Esophagus muscularis mucosa (tissue), 4 donors: Measurements from ENCODE around the gene SMAD2. TPM values are rescaled to one million over a fixed set of nuclear protein-coding genes. Genes with fewer than 3 reads are reported as not detected.

Experiments used
- DNase-seq: peaks from one replicate; pipeline ENCODE4 v3.0.0-alpha.2; 2017; ENCODE audit errors: extremely low spot score
- H3K27ac ChIP-seq, 4 donors: fragments of 200-600 bp; sonication (generic); replicated peaks in 1 of 4; 1 replicate in 3 of 4; 2 replicates in 1 of 4; pipeline ENCODE4 v1.5.1; 2016 to 2019; ENCODE audit warnings: mild to moderate bottlenecking in 1 of 4
- H3K27me3 ChIP-seq, 4 donors: fragments of 200-600 bp; sonication (generic); one replicate each; pipeline versions ENCODE4 v1.5.1 to v1.6.0; 2016 to 2019
- H3K36me3 ChIP-seq, 4 donors: fragments of 200-600 bp; sonication (generic); one replicate each; pipeline ENCODE4 v1.5.1; 2016 to 2019
- H3K4me1 ChIP-seq, 4 donors: fragments of 200-600 bp; sonication (generic); one replicate each; pipeline ENCODE4 v1.5.1; 2016 to 2019
- H3K4me3 ChIP-seq, 4 donors: fragments of 200-600 bp; sonication (generic); 1 replicate in 2 of 4; 2 replicates in 2 of 4; pipeline ENCODE4 v1.5.1; 2016 to 2019; ENCODE audit warnings: mild to moderate bottlenecking in 4 of 4, moderate library complexity in 1 of 4
- H3K9me3 ChIP-seq, 4 donors: fragments of 200-600 bp; sonication (generic); 1 replicate in 3 of 4; 2 replicates in 1 of 4; pipeline ENCODE4 v1.5.1; 2016 to 2019
- CTCF ChIP-seq, 3 experiments: fragments of 200-600 bp in 2 of 3; fragments of 450-650 bp in 1 of 3; sonication (generic) in 2 of 3; IDR thresholded peaks; one replicate each; pipeline ENCODE4 v1.5.1; 2017 to 2019; ENCODE audit warnings: antibody characterized with exemption in 3 of 3, mild to moderate bottlenecking in 2 of 3, moderate library complexity in 1 of 3
- EP300 ChIP-seq: sonication (generic); formaldehyde crosslinking; IDR thresholded peaks from one replicate; pipeline ENCODE4 v1.6.1; 2017; ENCODE audit warnings: antibody characterized with exemption
- POLR2A ChIP-seq: fragments of 450-650 bp; IDR thresholded peaks from one replicate; pipeline ENCODE4 v1.6.1; 2017; ENCODE audit warnings: antibody characterized with exemption, moderate library complexity, mild to moderate bottlenecking, low read depth
- POLR2AphosphoS5 ChIP-seq, 2 donors: sonication (generic); formaldehyde crosslinking; IDR thresholded peaks; one replicate each; pipeline ENCODE4 v1.6.1; 2017; ENCODE audit warnings: antibody characterized with exemption in 2 of 2
- WGBS: methylation state at CpG from one replicate; pipeline ENCODE4 v1.1.5; 2018; 5-methylcytosine and 5-hydroxymethylcytosine counted together
- intact Hi-C: fragments of 100-400 bp; cut with DNase I; formaldehyde crosslinking; loops from one replicate; pipeline ENCODE4 v1.15.1; 2023
- total RNA-seq, 4 donors: library from RNA; depleted of rRNA; stranded (reverse); fragments of >200 nt; gene quantifications; one replicate each; pipeline versions ENCODE4 v1.1.0 to v1.2.1, GENCODE V29; 2016

Gene SMAD2
- total RNA-seq, 4 donors from 2014 or later = 35.7 to 93.4 (median 89.2) TPM

GRCh38 chr18:47898055-47898454 is 32.4 kb downstream of the SMAD2 start:
- no peak overlapping the region for H3K27ac ChIP-seq
- H3K4me1 ChIP-seq = peaks cover 14 to 28% (median 22%) of the 10 kb centered on the region in 4 donors
- no peaks in the 10 kb centered on the region for H3K27me3 ChIP-seq
- intact Hi-C loops = no loop called here
- DNase-seq = no peak
- peaks cover 0 to 18% (median 5%) of the 10 kb centered on the region in 4 donors for H3K36me3 ChIP-seq
- H3K9me3 ChIP-seq = no peaks in the 10 kb centered on the region
- 36% methylated on average over 3 of the region's 3 CpGs for WGBS
- no peak for TF ChIP-seq POLR2A
- TF ChIP-seq CTCF (IDR thresholded peaks at IDR 0.05) = no peak
- TF ChIP-seq POLR2AphosphoS5 (IDR thresholded peaks at IDR 0.05) = no peak
- TF ChIP-seq EP300 = no peak
- H3K4me3 ChIP-seq = no peak overlapping the region

GRCh38 chr18:47895565-47896250 is 34.8 kb downstream of the SMAD2 start:
- H3K4me3 ChIP-seq = no peak overlapping the region
- 97% methylated on average over 2 of the region's 2 CpGs for WGBS
- TF ChIP-seq EP300 = no peak
- no peak for TF ChIP-seq POLR2A
- no peak for TF ChIP-seq POLR2AphosphoS5 (IDR thresholded peaks at IDR 0.05)
- TF ChIP-seq CTCF (IDR thresholded peaks at IDR 0.05) = no peak
- DNase-seq = no peak
- H3K36me3 ChIP-seq = peaks cover 0 to 23% (median 5%) of the 10 kb centered on the region in 4 donors
- H3K27me3 ChIP-seq = no peaks in the 10 kb centered on the region
- H3K9me3 ChIP-seq = no peaks in the 10 kb centered on the region
- no peak overlapping the region for H3K27ac ChIP-seq
- peaks cover 14 to 28% (median 19%) of the 10 kb centered on the region in 4 donors for H3K4me1 ChIP-seq
- intact Hi-C loops = no loop called here

- Histone ChIP-seq H3K4me3 (no peak overlapping the region), H3K27me3 (no peaks in the 10 kb centered on the region), H3K27ac (no peak overlapping the region), H3K36me3 (peaks cover 0 to 33% (median 5%) of the 10 kb centered on the region in 4 donors), H3K4me1 (peaks cover 14 to 26% (median 19%) of the 10 kb centered on the region in 4 donors), H3K9me3 (no peaks in the 10 kb centered on the region)
- TF ChIP-seq POLR2AphosphoS5 (IDR thresholded peaks at IDR 0.05) (no peak), EP300 (no peak), POLR2A (no peak), CTCF (IDR thresholded peaks at IDR 0.05) (no peak)
- WGBS = 88% methylated on average over 9 of the region's 9 CpGs
- DNase-seq = no peak
- intact Hi-C loops = no loop called here
Observed at GRCh38 chr18:47893939-47894699, 36.3 kb downstream of the SMAD2 start.

GRCh38 chr18:47893047-47893446 is 37.4 kb downstream of the SMAD2 start:
- 85% methylated on average over 5 of the region's 5 CpGs for WGBS
- Histone ChIP-seq H3K27me3 (no peaks in the 10 kb centered on the region), H3K4me3 (no peak overlapping the region), H3K4me1 (peaks cover 4 to 15% (median 10%) of the 10 kb centered on the region in 4 donors), H3K9me3 (no peaks in the 10 kb centered on the region), H3K27ac (no peak overlapping the region), H3K36me3 (peaks cover 0 to 39% (median 6%) of the 10 kb centered on the region in 4 donors)
- no peak for DNase-seq
- intact Hi-C loops = no loop called here
- no peak for TF ChIP-seq CTCF (IDR thresholded peaks at IDR 0.05)
- TF ChIP-seq EP300 = no peak
- no peak for TF ChIP-seq POLR2A
- no peak for TF ChIP-seq POLR2AphosphoS5 (IDR thresholded peaks at IDR 0.05)
